MM.1S (cell line): ENCODE measurements around the gene SLC4A8.
"Not testable (repeated sequence)": the region's sequence is repeated elsewhere in the genome, so short reads cannot be mapped to it uniquely, and the experiment has no call there.

Source experiments
- DNase-seq: peaks from one replicate; pipeline ENCODE4 v3.0.0-alpha.2; 2015
- H2AFZ ChIP-seq: fragments of 300-600 bp; sonication (generic); 2 replicates; pipeline ENCODE4 v1.6.0; 2016; ENCODE audit warnings: antibody characterized with exemption, low read length
- H3F3A ChIP-seq: fragments of 300-600 bp; sonication (generic); 2 replicates; pipeline ENCODE4 v1.6.1; 2016; ENCODE audit warnings: mild to moderate bottlenecking, antibody characterized with exemption, low read length, moderate library complexity, mixed read lengths; ENCODE audit not compliant: insufficient read depth
- H3K27ac ChIP-seq: fragments of 300-600 bp; sonication (generic); 2 replicates; pipeline ENCODE4 v1.5.1; 2016; ENCODE audit warnings: mild to moderate bottlenecking, low read length
- H3K27me3 ChIP-seq: fragments of 300-600 bp; sonication (generic); replicated peaks from 2 replicates; pipeline ENCODE4 v1.6.0; 2016; ENCODE audit warnings: low read length; ENCODE audit not compliant: insufficient read depth
- H3K36me3 ChIP-seq: fragments of 300-600 bp; sonication (generic); replicated peaks from 2 replicates; pipeline ENCODE4 v1.6.1; 2016; ENCODE audit warnings: mild to moderate bottlenecking, low read length, mixed read lengths; ENCODE audit not compliant: insufficient read depth
- H3K4me1 ChIP-seq: fragments of 300-600 bp; sonication (generic); 2 replicates; pipeline ENCODE4 v1.6.1; 2016; ENCODE audit warnings: low read length, mixed read lengths
- H3K4me2 ChIP-seq: fragments of 300-600 bp; sonication (generic); 2 replicates; pipeline ENCODE4 v1.6.0; 2016; ENCODE audit warnings: low read depth, low read length
- H3K4me3 ChIP-seq: fragments of 300-600 bp; sonication (generic); 2 replicates; pipeline ENCODE4 v1.5.1; 2016; ENCODE audit warnings: low read length, mixed read lengths
- H3K79me2 ChIP-seq: fragments of 300-600 bp; sonication (generic); 2 replicates; pipeline ENCODE4 v1.6.1; 2016; ENCODE audit warnings: mixed run types, low read length, mixed read lengths
- H3K9ac ChIP-seq: fragments of 300-600 bp; sonication (generic); 2 replicates; pipeline ENCODE4 v1.6.1; 2016; ENCODE audit warnings: low read length, mixed read lengths
- H3K9me2 ChIP-seq: fragments of 300-600 bp; sonication (generic); replicated peaks from 2 replicates; pipeline ENCODE4 v1.6.1; 2016; ENCODE audit warnings: mild to moderate bottlenecking, low read length, mixed read lengths; ENCODE audit not compliant: insufficient read depth
- H3K9me3 ChIP-seq: fragments of 300-600 bp; sonication (generic); replicated peaks from 2 replicates; pipeline ENCODE4 v1.6.1; 2016; ENCODE audit warnings: mild to moderate bottlenecking, low read length, mixed read lengths; ENCODE audit not compliant: insufficient read depth
- H4K20me1 ChIP-seq: fragments of 300-600 bp; sonication (generic); 2 replicates; pipeline ENCODE4 v1.6.1; 2016; ENCODE audit warnings: mild to moderate bottlenecking, low read length, moderate library complexity, mixed read lengths; ENCODE audit not compliant: insufficient read depth
- EZH2 ChIP-seq: fragments of 300-600 bp; sonication (generic); optimal IDR thresholded peaks from 2 replicates; pipeline ENCODE3; 2017; ENCODE audit warnings: low read depth, mild to moderate bottlenecking, antibody characterized with exemption, low read length, mixed read lengths
- EZH2phosphoT487 ChIP-seq: fragments of 300-600 bp; sonication (generic); IDR thresholded peaks from 2 replicates; pipeline ENCODE4 v1.6.1; 2018; ENCODE audit warnings: antibody characterized with exemption, low read length
- TF ChIP-seq, protein P1 (sequence below): fragments of 300-600 bp; sonication (generic); IDR thresholded peaks from 2 replicates; pipeline ENCODE4 v1.5.1; 2016; ENCODE audit warnings: antibody characterized with exemption, low read length, mixed read lengths

SLC4A8 gene

GRCh38 chr12:51450806-51451205 lies 26.2 kb downstream of the SLC4A8 start:
- H3K9me2 ChIP-seq: no peaks in the 10 kb centered on the region
- H3K4me2 ChIP-seq: no peak overlapping the region
- H3K36me3 ChIP-seq: no peaks in the 10 kb centered on the region
- DNase-seq: no peak
- no peaks in the 10 kb centered on the region for H3K4me1 ChIP-seq
- H3K9ac ChIP-seq: no peak overlapping the region
- no peaks in the 10 kb centered on the region for H3F3A ChIP-seq
- no peaks in the 10 kb centered on the region for H3K9me3 ChIP-seq
- no peak overlapping the region for H3K27ac ChIP-seq
- TF ChIP-seq EZH2: no peak
- TF ChIP-seq, protein P1, sequence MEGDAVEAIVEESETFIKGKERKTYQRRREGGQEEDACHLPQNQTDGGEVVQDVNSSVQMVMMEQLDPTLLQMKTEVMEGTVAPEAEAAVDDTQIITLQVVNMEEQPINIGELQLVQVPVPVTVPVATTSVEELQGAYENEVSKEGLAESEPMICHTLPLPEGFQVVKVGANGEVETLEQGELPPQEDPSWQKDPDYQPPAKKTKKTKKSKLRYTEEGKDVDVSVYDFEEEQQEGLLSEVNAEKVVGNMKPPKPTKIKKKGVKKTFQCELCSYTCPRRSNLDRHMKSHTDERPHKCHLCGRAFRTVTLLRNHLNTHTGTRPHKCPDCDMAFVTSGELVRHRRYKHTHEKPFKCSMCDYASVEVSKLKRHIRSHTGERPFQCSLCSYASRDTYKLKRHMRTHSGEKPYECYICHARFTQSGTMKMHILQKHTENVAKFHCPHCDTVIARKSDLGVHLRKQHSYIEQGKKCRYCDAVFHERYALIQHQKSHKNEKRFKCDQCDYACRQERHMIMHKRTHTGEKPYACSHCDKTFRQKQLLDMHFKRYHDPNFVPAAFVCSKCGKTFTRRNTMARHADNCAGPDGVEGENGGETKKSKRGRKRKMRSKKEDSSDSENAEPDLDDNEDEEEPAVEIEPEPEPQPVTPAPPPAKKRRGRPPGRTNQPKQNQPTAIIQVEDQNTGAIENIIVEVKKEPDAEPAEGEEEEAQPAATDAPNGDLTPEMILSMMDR: no peak
- TF ChIP-seq EZH2phosphoT487: no peak
- no peak overlapping the region for H3K4me3 ChIP-seq
- no peak overlapping the region for H2AFZ ChIP-seq
- no peaks in the 10 kb centered on the region for H3K27me3 ChIP-seq
- H4K20me1 ChIP-seq: no peaks in the 10 kb centered on the region
- H3K79me2 ChIP-seq: no peaks in the 10 kb centered on the region

- not testable (repeated sequence) for H3K27me3 ChIP-seq
These were observed 29.4 kb downstream of the SLC4A8 start for GRCh38 chr12:51454016-51454415.

GRCh38 chr12:51455050-51455449 lies 30.4 kb downstream of the SLC4A8 start:
- not testable (repeated sequence) for H4K20me1 ChIP-seq, H3K36me3 ChIP-seq, DNase-seq, H3K4me1 ChIP-seq, H3K27me3 ChIP-seq, H3K4me2 ChIP-seq, H3K9me3 ChIP-seq, H3K9me2 ChIP-seq, H2AFZ ChIP-seq, H3K9ac ChIP-seq, H3F3A ChIP-seq, H3K79me2 ChIP-seq, H3K4me3 ChIP-seq, H3K27ac ChIP-seq

More at GRCh38 chr12:51454016-51454415, 29.4 kb downstream of the SLC4A8 start:
- not testable (repeated sequence) for H3K9me2 ChIP-seq, H2AFZ ChIP-seq, H3K9ac ChIP-seq, H3K36me3 ChIP-seq, DNase-seq, H3K4me1 ChIP-seq, H3K79me2 ChIP-seq, H3F3A ChIP-seq, H4K20me1 ChIP-seq, H3K27ac ChIP-seq, H3K4me2 ChIP-seq, H3K4me3 ChIP-seq, H3K9me3 ChIP-seq

DNA sequence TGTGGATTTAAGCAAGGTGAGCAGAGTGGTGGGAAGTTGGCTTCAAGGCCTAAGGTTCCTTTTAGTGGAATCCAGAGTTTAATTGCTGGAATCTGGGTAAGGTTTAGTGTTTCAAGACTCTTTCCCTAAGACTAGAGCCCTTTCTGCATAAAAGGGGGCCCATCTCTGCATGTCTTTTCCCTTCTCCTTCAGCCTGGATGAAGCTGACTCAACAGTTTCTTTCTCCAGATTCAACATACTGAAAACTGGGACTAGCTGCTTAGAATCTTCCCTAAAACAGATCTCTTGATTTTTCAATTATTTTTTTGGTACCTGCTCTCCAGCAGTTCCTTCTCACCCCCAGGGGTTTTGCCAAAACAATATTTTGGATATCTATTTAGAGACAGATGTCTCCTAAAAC lies 34.0 kb downstream of the SLC4A8 start:
- Histone ChIP-seq H3K4me1 (0 out of 2 replicates have a peak, but pooled peaks cover 4% of the 10 kb centered on the region), H3K9me2 (no peaks in the 10 kb centered on the region), H3K27me3 (no peaks in the 10 kb centered on the region), H3K9me3 (no peaks in the 10 kb centered on the region), H3K9ac (no peak overlapping the region), H3K4me2 (no peak overlapping the region), H3F3A (no peaks in the 10 kb centered on the region), H3K79me2 (no peaks in the 10 kb centered on the region), H4K20me1 (no peaks in the 10 kb centered on the region), H3K27ac (no peak overlapping the region), H3K36me3 (no peaks in the 10 kb centered on the region), H3K4me3 (no peak overlapping the region), H2AFZ (no peak overlapping the region)
- DNase-seq: no peak
- TF ChIP-seq, protein P1: no peak
- TF ChIP-seq EZH2phosphoT487 (no peak), EZH2 (no peak)
